Stomach (tissue), 4 donors: ENCODE data around the gene SAXO1.

Experiments used
- CTCF ChIP-seq, 7 experiments: fragments of 450-650 bp in 4 of 7; fragments of 200-600 bp in 3 of 7; sonication (generic) in 3 of 7; IDR thresholded peaks; one replicate each; pipeline ENCODE4 v1.5.1; 2016 to 2019; ENCODE audit warnings: antibody characterized with exemption in 7 of 7, control low read depth in 2 of 7, mild to moderate bottlenecking in 1 of 7
- POLR2AphosphoS5 ChIP-seq, 3 donors: sonication (generic); formaldehyde crosslinking; IDR thresholded peaks; one replicate each; pipeline ENCODE4 v1.6.1; 2016; ENCODE audit warnings: antibody characterized with exemption in 3 of 3

- TF ChIP-seq CTCF (IDR thresholded peaks at IDR 0.05) (no peak), POLR2AphosphoS5 (IDR thresholded peaks at IDR 0.05) (no peak)
Observed at GRCh38 chr9:18972675-18973074, 60.3 kb downstream of the SAXO1 start.
